Neural progenitor cell (in vitro differentiated cells): Measurements from ENCODE around the gene ADGRA3.

ENCODE experiments used
- EZH2 ChIP-seq: fragments of 200-600 bp; sonication (generic); IDR thresholded peaks from 2 replicates; pipeline ENCODE4 v1.6.1; 2017; ENCODE audit warnings: antibody characterized with exemption, mild to moderate bottlenecking, moderate library complexity
- EZH2phosphoT487 ChIP-seq: fragments of 200-600 bp; sonication (generic); IDR thresholded peaks from 2 replicates; pipeline ENCODE4 v1.6.1; 2017; ENCODE audit warnings: antibody characterized with exemption
- TF ChIP-seq, protein P1 (sequence below): fragments of 200-600 bp; sonication (generic); IDR thresholded peaks from 2 replicates; pipeline ENCODE4 v1.5.1; 2017; ENCODE audit warnings: antibody characterized with exemption, mild to moderate bottlenecking

DNA sequence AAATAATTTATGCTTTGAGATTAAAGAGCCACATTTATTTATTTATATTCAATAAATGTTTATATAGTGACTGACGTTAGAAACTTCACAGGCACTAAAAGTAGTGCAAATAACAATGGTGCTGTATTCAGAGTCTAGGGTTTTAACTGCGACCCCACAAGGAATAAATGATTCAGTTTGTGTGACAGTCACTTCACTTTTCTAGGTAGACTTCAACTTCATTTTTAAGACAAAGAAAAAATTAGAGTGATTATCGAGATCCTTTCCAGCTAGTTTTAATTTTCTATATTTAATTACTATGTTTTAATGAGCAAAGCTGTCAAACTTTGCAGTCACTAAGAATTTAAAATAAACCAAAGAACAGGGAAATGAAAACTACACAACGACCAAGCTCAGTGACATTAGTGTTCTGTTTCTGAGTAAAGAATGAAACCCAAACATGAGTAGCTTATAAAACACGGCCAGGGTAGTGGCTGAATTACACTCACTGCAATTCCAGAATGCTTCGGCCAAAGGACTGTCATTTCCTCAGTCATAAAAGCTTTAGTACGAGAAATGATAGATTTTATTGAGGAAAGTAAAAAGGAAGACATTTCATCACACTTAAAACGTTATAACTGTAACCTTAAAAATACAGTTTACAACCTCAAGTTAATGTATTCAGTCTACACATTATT is 38.6 kb downstream of the ADGRA3 start:
- TF ChIP-seq, protein P1, sequence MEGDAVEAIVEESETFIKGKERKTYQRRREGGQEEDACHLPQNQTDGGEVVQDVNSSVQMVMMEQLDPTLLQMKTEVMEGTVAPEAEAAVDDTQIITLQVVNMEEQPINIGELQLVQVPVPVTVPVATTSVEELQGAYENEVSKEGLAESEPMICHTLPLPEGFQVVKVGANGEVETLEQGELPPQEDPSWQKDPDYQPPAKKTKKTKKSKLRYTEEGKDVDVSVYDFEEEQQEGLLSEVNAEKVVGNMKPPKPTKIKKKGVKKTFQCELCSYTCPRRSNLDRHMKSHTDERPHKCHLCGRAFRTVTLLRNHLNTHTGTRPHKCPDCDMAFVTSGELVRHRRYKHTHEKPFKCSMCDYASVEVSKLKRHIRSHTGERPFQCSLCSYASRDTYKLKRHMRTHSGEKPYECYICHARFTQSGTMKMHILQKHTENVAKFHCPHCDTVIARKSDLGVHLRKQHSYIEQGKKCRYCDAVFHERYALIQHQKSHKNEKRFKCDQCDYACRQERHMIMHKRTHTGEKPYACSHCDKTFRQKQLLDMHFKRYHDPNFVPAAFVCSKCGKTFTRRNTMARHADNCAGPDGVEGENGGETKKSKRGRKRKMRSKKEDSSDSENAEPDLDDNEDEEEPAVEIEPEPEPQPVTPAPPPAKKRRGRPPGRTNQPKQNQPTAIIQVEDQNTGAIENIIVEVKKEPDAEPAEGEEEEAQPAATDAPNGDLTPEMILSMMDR, result no peak
- no peak for TF ChIP-seq EZH2
- TF ChIP-seq EZH2phosphoT487, result no peak
